Measurements from ENCODE around the gene GRK2.

Gene GRK2

GRCh38 chr11:67261946-67262681 is 4.2 kb upstream of the GRK2 start:
- H3K27me3 ChIP-seq = peaks cover 21% of the 10 kb centered on the region
- no peak for TF ChIP-seq CTCF (IDR thresholded peaks at IDR 0.05)
- no peaks in the 10 kb centered on the region for H3K9me3 ChIP-seq
- H3K4me1 ChIP-seq (ENCODE audit: control insufficient read depth in 1 of 2, insufficient read depth in 1 of 2, low read depth in 1 of 2, low read length in 1 of 2) = peaks cover 29 to 40% of the 10 kb centered on the region in 2 experiments
- H3K27ac ChIP-seq = peak overlapping the region; percentile 78
- peaks cover 12% of the 10 kb centered on the region for H3K36me3 ChIP-seq
- H3K4me3 ChIP-seq (ENCODE audit: low read depth in 1 of 2, low read length in 1 of 2) = peak overlapping the region; percentile 32 to 35

GRCh38 chr11:67262731-67263675 is 3.3 kb upstream of the GRK2 start:
- Histone ChIP-seq H3K4me3 (ENCODE audit: low read depth in 1 of 2, low read length in 1 of 2) (peak overlapping the region; percentile 32 to 35), H3K27ac (peak overlapping the region; percentile 78), H3K36me3 (peaks cover 16% of the 10 kb centered on the region), H3K9me3 (no peaks in the 10 kb centered on the region), H3K4me1 (ENCODE audit: control insufficient read depth in 1 of 2, insufficient read depth in 1 of 2, low read depth in 1 of 2, low read length in 1 of 2) (peaks cover 38 to 41% of the 10 kb centered on the region in 2 experiments), H3K27me3 (peaks cover 21% of the 10 kb centered on the region)
- peak; percentile 88 for TF ChIP-seq CTCF (IDR thresholded peaks at IDR 0.05)

- H3K27ac ChIP-seq = peak overlapping the region; percentile 6
- peaks cover 22% of the 10 kb centered on the region for H3K36me3 ChIP-seq
- H3K4me1 ChIP-seq (ENCODE audit: control insufficient read depth in 1 of 2, insufficient read depth in 1 of 2, low read depth in 1 of 2, low read length in 1 of 2) = peaks cover 50 to 54% of the 10 kb centered on the region in 2 experiments
- no peaks in the 10 kb centered on the region for H3K9me3 ChIP-seq
- H3K27me3 ChIP-seq = peaks cover 21% of the 10 kb centered on the region
- no peak for TF ChIP-seq CTCF (IDR thresholded peaks at IDR 0.05)
- H3K4me3 ChIP-seq (ENCODE audit: low read depth in 1 of 2, low read length in 1 of 2) = no peak overlapping the region
Observed at GRCh38 chr11:67264260-67264659, 2.0 kb upstream of the GRK2 start.

- peaks cover 21% of the 10 kb centered on the region for H3K27me3 ChIP-seq
- H3K4me3 ChIP-seq (ENCODE audit: low read depth in 1 of 2, low read length in 1 of 2) = no peak overlapping the region
- no peak for TF ChIP-seq CTCF (IDR thresholded peaks at IDR 0.05)
- H3K36me3 ChIP-seq = peaks cover 29% of the 10 kb centered on the region
- H3K9me3 ChIP-seq = no peaks in the 10 kb centered on the region
- H3K4me1 ChIP-seq (ENCODE audit: control insufficient read depth in 1 of 2, insufficient read depth in 1 of 2, low read depth in 1 of 2, low read length in 1 of 2) = peaks cover 58 to 61% of the 10 kb centered on the region in 2 experiments
- peak overlapping the region; percentile 99 for H3K27ac ChIP-seq
Observed at GRCh38 chr11:67264877-67265632, 1.2 kb upstream of the GRK2 start.
